HT1080 (cell line): ENCODE data around the gene CNTN1. TPM values are rescaled to one million over a fixed set of nuclear protein-coding genes. Genes with fewer than 3 reads are reported as not detected.
A peak's percentile ranks its signal among the peaks of the same experiment; 100 is the strongest.

Experiments
- DNase-seq: peaks from one replicate; pipeline ENCODE4 v3.0.0-alpha.2; 2015; ENCODE audit warnings: low read depth
- total RNA-seq: library from RNA; depleted of rRNA; stranded (reverse); fragments of >200 nt; shearing (Covaris generic); gene quantifications from 2 replicates; pipeline ENCODE4 v1.2.3, GENCODE V29; 2014

CNTN1 gene
- total RNA-seq, 1 experiment from 2014 or later = 0.08 TPM

DNA sequence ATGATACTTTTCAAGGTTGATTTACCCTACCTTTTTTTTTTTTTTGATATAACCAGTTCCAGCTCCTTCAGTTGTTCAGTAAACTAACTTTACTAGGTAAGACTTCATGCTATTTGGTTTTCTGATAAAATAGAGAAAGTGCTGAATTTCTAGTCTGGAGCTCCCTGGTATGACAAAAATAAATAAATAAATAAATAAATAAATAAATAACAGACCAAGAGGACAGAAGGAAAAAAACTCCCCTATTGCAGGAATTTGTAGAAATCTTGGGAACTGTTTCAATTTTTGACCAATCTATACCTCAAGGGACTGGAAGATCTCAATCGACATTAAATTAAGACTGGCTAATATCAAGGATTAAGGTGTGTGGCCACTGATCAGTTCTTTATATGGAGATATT is 265.2 kb downstream of the CNTN1 start:
- no peak for DNase-seq

DNA sequence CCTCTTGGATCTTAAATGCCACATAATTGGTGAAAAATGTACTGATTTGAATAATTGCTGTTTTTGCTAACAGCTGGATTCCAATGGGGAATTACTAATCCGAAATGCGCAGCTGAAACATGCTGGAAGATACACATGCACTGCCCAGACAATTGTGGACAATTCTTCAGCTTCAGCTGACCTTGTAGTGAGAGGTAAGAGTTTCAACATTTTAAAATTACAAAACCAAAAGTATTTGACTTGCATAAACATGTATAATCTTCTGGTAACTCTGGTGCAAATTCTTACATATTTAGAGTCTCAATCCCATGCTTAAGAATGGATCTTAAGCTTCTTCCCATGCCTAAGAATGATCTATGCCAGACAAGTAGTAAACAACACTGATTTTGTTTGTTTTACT is 266.8 kb downstream of the CNTN1 start:
- DNase-seq = no peak

DNA sequence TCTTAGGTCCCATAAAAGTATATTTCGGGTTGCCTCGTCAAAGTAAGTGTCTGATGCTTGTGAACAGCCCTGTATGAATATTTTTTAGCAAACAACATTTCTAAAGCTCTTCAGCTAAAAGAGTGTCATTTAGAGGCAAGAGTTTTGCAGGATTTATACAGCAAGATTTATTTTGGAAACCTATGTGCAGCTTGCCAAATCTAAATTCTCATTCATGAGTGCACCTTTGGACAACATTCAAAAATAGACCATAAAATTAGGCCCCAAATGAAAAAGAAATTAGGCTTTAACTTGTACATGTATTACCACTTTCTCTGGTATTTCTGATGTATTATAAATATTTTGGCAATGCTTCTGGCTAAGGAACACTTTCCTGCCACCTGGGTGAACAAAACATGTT is 271.5 kb downstream of the CNTN1 start:
- DNase-seq = no peak

DNA sequence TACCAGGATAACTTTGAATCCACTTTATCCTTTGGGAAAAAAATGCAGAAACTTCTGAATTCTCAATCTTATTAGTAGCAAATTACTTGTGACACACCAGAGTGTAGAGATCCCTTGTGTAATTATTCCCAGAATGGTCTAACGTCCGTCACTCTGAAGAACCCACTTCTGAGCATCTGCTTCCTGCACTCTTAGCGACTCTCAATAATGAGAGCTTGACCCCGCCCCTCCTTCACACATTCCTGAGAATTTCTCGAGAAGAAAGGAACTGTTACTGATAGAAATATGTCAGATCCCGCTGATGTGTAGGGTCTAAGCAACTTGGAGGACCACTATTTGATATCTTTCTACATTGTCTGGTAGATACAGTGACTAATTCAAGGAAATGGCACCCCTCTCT is 277.6 kb downstream of the CNTN1 start:
- DNase-seq = no peak

DNA sequence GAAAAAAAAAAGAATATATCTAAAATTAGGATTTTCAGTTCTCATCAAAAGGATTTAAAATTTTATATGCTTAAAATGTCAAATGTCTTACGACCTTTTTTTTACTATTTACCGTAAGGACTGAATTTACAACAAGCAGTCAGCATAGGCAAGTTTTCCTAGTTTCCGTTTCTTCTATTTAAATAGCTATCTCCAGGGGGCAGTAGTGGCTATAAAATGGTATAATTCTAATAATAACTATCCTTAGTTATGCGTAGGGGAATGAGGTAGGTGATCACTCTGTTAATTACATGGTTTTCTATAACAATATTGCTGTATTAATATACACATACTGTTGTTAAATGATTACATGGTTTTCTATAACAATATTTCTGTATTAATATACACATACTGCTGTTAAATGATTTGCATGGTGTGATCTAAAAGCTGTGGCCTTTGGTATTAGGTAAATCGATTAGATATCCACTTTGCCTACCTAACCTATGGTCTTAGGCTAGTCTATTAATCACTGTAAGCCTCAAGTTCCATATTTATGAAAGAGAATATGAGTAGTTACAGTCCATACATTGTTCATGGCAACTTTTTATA is 278.2 kb downstream of the CNTN1 start:
- peak; percentile 19 for DNase-seq

DNA sequence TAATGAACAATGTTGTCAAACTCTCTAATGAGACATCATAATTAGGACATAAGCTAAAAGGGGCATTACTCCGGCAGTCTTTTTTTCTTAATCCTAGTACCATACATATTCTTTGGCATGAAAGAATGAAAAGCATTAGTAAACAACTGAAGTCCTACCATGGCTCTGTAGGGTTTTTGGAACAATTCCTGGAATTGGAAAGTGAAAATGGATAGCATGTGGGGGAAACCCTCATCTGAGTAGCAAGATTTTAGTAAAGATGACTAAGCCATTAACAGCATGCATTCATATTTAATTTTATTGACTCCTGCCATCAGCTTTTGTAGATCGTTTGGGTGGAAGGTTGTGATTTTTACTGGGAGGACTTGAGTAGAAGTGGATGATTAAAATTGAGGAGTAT is 279.7 kb downstream of the CNTN1 start:
- DNase-seq = no peak

DNA sequence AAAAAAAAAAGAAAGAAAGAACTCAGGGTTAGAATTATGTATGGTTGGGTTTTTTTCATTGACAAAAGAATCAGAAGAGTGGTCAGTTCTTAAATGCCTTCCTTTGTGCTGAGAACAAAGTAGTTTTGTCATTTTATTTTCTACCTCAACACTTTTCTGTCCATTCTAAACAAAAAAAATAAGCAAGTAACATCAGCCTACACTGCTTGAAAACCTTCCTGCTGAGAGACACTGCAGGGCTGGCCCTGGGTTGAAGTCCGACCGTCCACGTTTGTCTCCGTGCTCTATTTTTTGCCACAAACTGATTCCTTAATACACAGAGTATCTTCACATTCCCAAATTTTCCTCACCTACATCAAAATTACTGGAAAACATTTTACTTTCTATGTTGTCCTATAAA is 284.3 kb downstream of the CNTN1 start:
- DNase-seq = no peak

DNA sequence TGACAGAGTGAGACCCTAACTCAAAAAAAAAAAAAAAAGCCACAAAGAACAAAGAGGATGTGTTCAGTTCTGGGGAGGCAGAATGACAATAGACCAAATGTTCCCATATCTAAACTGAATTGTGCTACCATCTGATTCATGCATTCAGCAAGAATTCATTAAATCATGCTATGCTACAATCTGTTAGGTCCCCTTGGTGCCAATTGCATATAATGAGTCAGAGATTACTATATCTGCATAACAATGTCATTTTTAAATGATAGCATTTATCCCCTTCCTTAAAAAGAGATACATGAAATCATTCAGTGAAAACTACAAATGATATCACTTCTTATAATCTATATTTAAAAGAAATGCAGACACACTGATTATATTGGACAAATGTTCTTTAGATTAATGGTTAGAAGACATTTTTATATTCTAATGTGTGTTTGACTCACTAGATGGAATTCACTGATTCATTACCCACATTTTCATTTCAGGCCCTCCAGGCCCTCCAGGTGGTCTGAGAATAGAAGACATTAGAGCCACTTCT is 288.3 kb downstream of the CNTN1 start:
- DNase-seq = peak; percentile 51

DNA sequence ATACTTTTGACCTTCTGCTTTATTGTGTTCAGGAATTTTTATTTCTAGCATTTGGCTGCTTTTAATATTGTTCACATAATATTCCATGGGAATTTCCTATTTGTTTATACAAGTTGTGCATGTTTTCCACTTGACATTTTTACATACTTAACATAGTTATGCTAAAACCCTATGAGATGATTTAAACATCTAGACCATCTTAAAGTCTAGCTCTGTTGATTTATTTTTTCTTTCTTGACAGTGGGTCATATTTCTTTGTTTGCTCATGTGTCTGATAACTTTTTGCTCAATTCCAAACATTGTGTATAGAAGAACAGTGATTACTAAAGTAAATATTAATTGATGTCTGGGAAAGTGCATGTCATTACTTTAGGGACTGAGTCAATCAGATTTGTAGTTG is 293.8 kb downstream of the CNTN1 start:
- no peak for DNase-seq

DNA sequence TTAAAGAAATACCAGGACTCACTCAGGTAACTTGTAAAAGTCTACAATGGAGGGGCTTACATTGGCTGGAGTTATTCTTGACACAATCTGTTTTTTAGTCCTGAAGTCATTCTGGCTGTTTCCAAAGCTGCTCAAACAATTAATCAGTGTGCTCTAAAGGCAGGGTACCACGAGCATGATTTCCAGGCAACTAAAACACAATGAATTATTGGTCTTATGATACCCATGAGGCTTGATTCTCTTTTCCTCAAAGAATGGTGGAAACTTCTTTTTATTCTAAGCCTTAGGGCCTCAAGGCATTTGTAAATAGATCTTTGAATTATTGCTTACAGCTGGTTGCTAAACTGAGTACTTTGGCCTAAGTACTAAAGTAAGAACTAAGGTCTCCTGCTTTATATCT is 296.1 kb downstream of the CNTN1 start:
- DNase-seq = no peak

DNA sequence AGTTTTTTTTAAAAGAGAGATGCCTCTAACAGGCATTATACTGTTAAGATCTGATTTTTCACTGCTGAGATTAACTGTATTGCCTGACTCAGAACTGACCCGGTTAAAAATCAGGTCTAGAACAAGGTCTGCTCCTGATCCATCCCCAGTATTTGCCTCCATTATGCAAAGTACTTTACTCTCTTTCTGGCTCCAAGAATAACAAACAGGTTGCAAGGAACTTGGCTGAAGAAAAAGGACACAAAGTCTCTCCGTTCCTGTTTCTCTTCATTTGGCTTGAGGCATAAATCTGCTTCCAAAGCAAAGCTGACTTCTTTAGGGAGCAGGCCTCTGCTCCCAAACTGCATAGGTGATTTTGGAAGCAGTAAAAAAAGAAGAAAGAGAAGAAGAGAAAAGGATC is 296.6 kb downstream of the CNTN1 start:
- DNase-seq = no peak

DNA sequence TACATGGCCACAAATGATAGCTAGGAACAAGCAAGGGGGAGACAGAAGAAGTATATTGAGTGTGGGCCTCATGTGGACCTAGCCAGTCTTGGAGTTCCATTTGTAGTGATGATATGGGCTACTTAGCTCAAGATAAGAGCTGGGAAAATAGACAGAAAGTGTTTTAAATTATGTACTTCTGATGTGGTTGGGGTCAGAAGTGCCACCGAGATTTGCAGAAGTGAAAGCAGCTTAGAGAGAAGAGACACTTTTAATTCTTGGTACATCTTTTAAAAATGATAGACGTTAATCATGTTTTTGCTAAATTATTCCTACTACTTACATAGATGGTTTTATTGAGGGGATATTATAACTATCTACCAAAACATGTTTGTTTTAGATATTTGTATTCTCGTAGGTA is 297.5 kb downstream of the CNTN1 start:
- DNase-seq = no peak

DNA sequence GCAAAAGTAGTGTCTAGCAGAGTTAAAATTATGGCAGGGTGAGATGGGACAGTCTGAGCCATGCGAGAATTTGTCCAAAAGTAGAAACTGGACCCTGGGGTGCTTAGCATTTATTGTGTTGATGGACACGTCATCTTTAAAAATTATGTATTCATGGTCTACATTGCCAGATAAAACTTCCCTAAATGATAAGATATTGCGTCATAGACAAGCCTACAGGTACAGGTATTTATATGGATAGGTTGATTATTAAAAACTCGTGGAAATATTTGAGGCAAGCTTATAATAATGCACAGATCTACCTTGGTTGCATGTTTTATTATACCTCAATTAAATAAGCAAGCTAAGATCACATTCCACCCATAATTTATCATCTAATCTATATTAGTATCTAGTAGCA is 299.9 kb downstream of the CNTN1 start:
- DNase-seq = no peak

DNA sequence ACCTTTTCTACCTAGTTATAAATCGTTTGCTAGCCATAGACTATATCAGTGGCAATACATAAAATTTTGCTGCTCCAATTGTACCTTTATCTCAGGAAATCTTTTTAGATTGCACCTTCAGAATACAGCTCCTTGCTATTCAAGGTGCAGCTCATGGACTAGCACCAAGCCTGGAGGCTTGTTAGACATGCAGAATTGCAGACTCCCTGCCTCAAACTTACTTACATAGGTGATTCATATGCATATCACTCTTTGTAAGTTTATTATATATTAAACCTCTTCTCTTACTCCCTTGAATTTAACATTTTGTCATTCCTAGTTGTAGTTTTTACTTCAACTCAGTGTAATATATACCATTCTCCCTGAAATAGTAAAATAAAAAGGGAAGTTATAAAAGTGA is 300.4 kb downstream of the CNTN1 start:
- no peak for DNase-seq

DNA sequence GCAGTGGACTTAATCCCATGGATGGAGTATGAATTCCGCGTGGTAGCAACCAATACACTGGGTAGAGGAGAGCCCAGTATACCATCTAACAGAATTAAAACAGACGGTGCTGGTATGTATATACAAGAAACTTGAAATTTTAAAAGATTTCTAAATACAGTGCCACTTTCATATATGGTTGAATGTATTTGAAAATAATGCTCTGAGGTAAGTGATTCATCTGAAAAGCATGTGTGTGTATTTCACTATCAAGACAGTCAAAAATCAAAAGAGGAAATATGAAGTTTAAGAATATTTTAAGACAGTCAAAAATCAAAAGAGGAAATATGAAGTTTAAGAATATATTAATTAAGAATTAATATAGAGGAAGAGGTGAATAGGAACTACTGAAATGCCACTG is 300.9 kb downstream of the CNTN1 start:
- DNase-seq = no peak

DNA sequence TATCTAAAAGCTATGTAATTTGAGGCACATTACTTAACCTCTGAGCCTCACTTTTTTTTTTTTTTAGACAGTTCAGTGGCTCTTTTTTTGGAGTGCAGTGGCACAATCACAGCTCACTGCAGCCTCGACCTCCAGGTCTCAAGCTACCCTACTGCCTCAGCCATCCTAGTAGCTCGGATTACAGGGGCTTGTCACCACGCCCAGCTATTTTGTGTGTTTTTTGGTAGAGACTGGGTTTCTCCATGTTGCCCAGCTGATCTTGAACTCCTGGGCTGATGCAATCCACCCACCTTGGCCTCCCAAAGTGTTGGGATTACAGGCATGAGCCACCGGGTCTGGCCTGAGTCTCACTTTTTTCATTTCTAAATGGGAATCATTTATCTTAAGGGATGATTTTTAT is 303.9 kb downstream of the CNTN1 start:
- no peak for DNase-seq

DNA sequence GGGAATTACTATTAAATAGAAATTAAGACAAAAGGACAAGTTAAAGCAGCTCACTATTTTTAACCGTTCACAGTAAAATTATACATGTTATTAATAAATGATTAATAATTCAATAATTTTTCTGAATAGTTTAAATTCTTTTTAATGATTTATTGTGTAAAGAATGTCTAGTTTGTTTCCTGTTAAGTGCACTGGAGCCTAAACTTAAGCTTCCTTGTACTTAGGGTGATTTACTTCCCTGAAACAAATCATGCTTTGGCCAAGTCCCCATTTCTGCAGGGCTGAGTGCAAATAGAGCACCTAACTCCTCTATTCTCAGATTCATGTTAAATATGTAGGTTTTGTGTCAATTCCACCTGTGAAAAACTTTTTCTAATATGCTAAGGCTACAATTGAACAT is 307.0 kb downstream of the CNTN1 start:
- no peak for DNase-seq

DNA sequence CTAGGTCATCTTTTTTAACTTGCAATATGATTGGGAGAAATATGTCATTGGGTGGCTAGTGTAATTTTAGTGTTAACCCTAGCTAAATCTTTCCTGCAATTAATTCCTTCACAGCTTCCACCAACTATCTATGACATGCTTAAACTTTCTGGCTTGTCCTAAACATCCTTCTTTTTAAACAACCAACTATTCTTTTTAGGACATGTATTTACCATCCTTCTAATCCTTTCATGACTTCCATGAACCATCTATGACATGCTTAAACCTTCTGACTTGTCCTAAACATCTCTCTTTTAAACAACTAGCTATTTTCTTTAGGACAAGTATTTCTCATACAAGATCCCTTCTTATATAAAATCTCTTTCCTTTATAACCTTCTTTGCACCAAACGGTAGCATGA is 316.2 kb downstream of the CNTN1 start:
- DNase-seq = no peak

DNA sequence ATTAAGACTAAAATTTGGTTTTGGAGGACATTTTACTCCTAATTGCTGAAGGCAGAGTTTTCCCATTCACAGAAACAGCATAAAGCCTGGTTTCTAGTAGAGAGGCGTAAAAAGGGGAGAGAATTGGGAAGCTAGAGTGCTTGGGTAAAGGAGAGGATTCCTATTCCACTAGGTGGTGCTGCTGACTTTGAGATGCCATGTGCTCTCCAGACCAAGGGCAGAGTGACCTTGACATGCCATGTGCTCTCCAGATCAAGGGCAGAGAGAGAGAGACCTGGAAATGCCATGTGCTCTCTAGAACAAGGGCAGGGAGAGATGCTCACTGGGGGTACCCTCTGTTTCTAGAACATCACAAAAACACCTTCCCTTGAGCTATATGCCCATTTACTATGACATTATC is 319.7 kb downstream of the CNTN1 start:
- DNase-seq = peak; percentile 3

DNA sequence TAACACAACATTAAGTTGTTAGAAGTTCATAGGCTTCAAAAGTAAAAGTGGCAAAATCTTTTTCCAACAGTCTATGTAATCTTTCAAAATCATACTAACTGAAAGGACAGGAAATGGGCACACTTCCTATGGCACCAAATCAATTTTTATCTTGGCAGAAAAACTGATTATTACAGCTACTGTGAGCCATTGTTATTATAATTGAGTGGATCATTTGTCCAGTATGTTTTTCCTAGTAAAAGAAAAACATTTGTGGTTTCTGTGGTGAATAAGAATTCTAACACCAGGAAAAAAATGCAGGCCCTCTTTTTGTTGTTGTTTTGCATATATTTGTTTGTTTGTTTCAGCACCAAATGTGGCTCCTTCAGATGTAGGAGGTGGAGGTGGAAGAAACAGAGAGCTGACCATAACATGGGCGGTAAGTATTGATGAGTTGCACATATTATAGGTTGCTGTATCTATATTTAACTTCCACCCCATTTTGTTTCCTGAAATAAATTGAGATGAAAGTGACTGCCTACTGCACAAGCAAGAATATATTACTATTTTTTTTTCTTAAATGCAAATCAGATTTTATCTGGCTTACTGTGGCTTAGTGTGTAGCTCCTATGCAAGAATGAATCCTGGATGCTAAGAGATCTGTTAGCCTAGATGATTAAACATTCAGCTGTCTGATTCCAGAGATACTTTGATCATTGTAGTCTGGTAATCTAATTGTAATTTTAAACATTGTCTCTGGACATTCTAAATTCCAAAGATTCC is 321.8 kb downstream of the CNTN1 start:
- peak; percentile 14 for DNase-seq

DNA sequence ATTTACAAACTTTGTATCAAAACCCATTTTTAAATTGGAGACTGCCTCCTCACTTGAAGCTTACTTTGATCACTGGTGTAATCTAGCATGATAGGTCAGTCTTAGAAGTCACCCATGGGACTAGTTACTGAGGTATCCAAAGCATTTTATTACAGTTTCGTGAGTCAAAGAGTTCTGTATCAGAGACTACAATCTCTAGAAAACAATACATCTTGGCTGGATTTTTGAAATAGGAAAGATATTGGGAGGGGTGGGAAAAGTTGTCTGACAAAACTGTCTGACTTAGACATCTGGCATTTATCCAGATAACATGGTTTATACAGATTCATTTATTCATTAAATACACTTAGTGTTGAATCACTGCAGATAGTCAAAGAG is 322.4 kb downstream of the CNTN1 start:
- DNase-seq = no peak

DNA sequence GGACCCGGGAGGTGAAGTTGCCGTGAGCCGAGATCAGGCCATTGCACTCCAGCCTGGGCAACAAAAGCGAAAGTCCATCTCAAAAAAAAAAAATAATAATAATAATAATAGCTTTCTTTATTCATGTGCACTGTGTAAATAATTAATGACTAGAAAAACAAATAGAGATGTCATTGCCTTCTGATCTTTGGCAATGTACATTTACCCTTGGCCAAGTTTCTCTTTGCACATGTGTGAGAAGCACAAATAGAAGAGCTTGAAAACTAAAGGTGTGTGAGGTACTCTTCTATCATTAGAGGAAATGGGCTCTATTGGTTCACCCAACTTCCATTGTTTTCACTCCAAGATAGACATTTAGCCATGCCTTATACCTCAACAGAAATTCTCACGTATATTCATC is 325.8 kb downstream of the CNTN1 start:
- no peak for DNase-seq

DNA sequence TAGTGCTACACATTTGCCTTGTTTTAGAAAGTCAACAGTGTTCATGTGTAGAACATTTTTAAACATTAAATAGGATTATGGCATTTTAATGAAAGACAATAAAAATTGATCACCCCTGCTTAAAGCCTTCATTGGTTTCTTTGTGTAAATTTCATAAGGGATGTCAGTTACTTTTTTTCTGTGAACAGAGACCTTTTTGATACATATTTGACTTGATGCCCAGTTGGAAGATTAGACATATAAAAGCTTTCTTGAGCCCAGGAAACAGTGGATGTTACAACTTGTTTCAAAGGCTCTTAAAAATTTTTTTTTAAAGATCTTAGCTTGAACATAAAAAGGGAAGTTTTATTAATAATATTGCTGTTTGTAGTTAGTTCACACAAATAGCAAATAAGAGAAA is 327.2 kb downstream of the CNTN1 start:
- DNase-seq = no peak
